GM23338 (cell line): Measurements from ENCODE around the gene GCC1. TPM values are rescaled to one million over a fixed set of nuclear protein-coding genes. Genes with fewer than 3 reads are reported as not detected.
"Not testable (repeated sequence)": the region's sequence is repeated elsewhere in the genome, so short reads cannot be mapped to it uniquely, and the experiment has no call there.

Experiments
- ATAC-seq: fragments of 200-7000 bp; cut with Tn5 transposase; 3 replicates; pipeline ENCODE4 v1.9.1; 2020
- DNase-seq: peaks from one replicate; pipeline ENCODE4 v3.0.0-alpha.2; 2015; ENCODE audit warnings: low spot score
- H2AFZ ChIP-seq: fragments of 200-600 bp; sonication (generic); 2 replicates; pipeline ENCODE4 v1.8.0; 2016; ENCODE audit warnings: antibody characterized with exemption, mild to moderate bottlenecking, moderate library complexity
- H3F3A ChIP-seq: fragments of 200-600 bp; sonication (generic); replicated peaks from 2 replicates; pipeline ENCODE4 v1.8.0; 2017; ENCODE audit warnings: antibody characterized with exemption, mixed run types, low read depth
- H3K27ac ChIP-seq: fragments of 200-600 bp; sonication (generic); 2 replicates; pipeline ENCODE4 v1.6.1; 2016; ENCODE audit warnings: low read depth
- H3K27me3 ChIP-seq: fragments of 200-600 bp; sonication (generic); 2 replicates; pipeline ENCODE4 v1.8.0; 2016; ENCODE audit warnings: mild to moderate bottlenecking, mixed run types, moderate library complexity; ENCODE audit not compliant: insufficient read depth
- H3K36me3 ChIP-seq: fragments of 200-600 bp; sonication (generic); 2 replicates; pipeline ENCODE4 v1.8.0; 2016; ENCODE audit warnings: mild to moderate bottlenecking; ENCODE audit not compliant: insufficient read depth
- H3K4me1 ChIP-seq: fragments of 200-600 bp; sonication (generic); 2 replicates; pipeline ENCODE4 v1.8.0; 2016; ENCODE audit warnings: mild to moderate bottlenecking, moderate library complexity; ENCODE audit not compliant: insufficient read depth
- H3K4me2 ChIP-seq: fragments of 200-600 bp; sonication (generic); 2 replicates; pipeline ENCODE4 v1.7.1; 2017; ENCODE audit warnings: mixed run types
- H3K4me3 ChIP-seq: fragments of 200-600 bp; sonication (generic); 2 replicates; pipeline ENCODE4 v1.6.1; 2016; ENCODE audit warnings: mixed run types
- H3K79me2 ChIP-seq: fragments of 200-600 bp; sonication (generic); replicated peaks from 2 replicates; pipeline ENCODE4 v1.8.0; 2017; ENCODE audit warnings: mild to moderate bottlenecking; ENCODE audit not compliant: insufficient read depth
- H3K9me2 ChIP-seq: fragments of 200-600 bp; sonication (generic); 2 replicates; pipeline ENCODE4 v1.8.0; 2017; ENCODE audit not compliant: insufficient read depth
- H4K20me1 ChIP-seq: fragments of 200-600 bp; sonication (generic); replicated peaks from 2 replicates; pipeline ENCODE4 v1.8.0; 2017; ENCODE audit warnings: mild to moderate bottlenecking; ENCODE audit not compliant: insufficient read depth
- H3K27ac Mint-ChIP-seq: 2 replicates; pipeline ENCODE4 v1.8.0; 2020; ENCODE audit warnings: inconsistent platforms, mild to moderate bottlenecking, moderate library complexity, mixed read lengths
- H3K27me3 Mint-ChIP-seq: 3 replicates; pipeline ENCODE4 v1.8.0; 2022; ENCODE audit warnings: low read depth, mild to moderate bottlenecking, moderate library complexity, mixed read lengths, inconsistent platforms; ENCODE audit not compliant: insufficient read depth, poor library complexity
- H3K36me3 Mint-ChIP-seq: 3 replicates; pipeline ENCODE4 v1.8.0; 2021; ENCODE audit warnings: low read depth, mild to moderate bottlenecking, inconsistent platforms, moderate library complexity, mixed read lengths
- H3K4me1 Mint-ChIP-seq: 3 replicates; pipeline ENCODE4 v1.8.0; 2020; ENCODE audit warnings: mild to moderate bottlenecking, inconsistent platforms, mixed read lengths
- H3K4me3 Mint-ChIP-seq: 3 replicates; pipeline ENCODE4 v1.8.0; 2021; ENCODE audit warnings: moderate library complexity, mild to moderate bottlenecking, inconsistent platforms, mixed read lengths
- H3K9me3 Mint-ChIP-seq: 3 replicates; pipeline ENCODE4 v1.8.0; 2020; ENCODE audit warnings: moderate library complexity, mild to moderate bottlenecking, inconsistent platforms, mixed read lengths
- CREB1 ChIP-seq: fragments of 250-450 bp; sonication (Bioruptor Pico); IDR thresholded peaks from 2 replicates; pipeline ENCODE4 v1.5.0; 2020; ENCODE audit warnings: low read depth, mild to moderate bottlenecking, moderate library complexity
- EZH2phosphoT487 ChIP-seq: fragments of 200-600 bp; sonication (generic); IDR thresholded peaks from one replicate; pipeline ENCODE4 v1.8.1; 2018; ENCODE audit warnings: antibody characterized with exemption; ENCODE audit not compliant: unreplicated experiment
- NANOG ChIP-seq: IDR thresholded peaks from 2 replicates; pipeline ENCODE4 v1.6.1; 2016; ENCODE audit warnings: antibody characterized with exemption, borderline replicate concordance
- POLR2AphosphoS5 ChIP-seq: IDR thresholded peaks from 2 replicates; pipeline ENCODE4 v1.6.1; 2016; ENCODE audit warnings: antibody characterized with exemption, low read depth
- ZNF114 ChIP-seq: fragments of 250-450 bp; sonication (Bioruptor Pico); IDR thresholded peaks from 2 replicates; pipeline ENCODE4 v1.5.0; 2020; ENCODE audit warnings: mild to moderate bottlenecking, moderate library complexity
- ZNF331 ChIP-seq: fragments of 250-450 bp; sonication (Bioruptor Pico); IDR thresholded peaks from 2 replicates; pipeline ENCODE4 v1.5.0; 2020; ENCODE audit warnings: low read depth, mild to moderate bottlenecking, moderate library complexity
- polyA plus RNA-seq: library from polyadenylated mRNA; unstranded; fragments of >200 nt; fragmentation: Nextera tagmentation; extraction: Ambion mirVana; gene quantifications from 2 replicates; pipeline ENCODE4 v1.2.1, GENCODE V29; 2016
- total RNA-seq: library from RNA; depleted of rRNA; stranded (reverse); fragments of >200 nt; shearing (Covaris generic); gene quantifications from 2 replicates; pipeline ENCODE4 v1.2.3, GENCODE V29; 2014
- TF ChIP-seq, protein P1 (sequence below), 2 experiments: fragments of 200-600 bp in 1 of 2; sonication (generic) in 1 of 2; conservative IDR thresholded peaks; 2 replicates each; pipeline versions ENCODE4 v1.5.1 to v1.6.1; 2016 to 2017; ENCODE audit warnings: antibody characterized with exemption in 2 of 2, low read depth in 2 of 2, mild to moderate bottlenecking in 2 of 2, moderate library complexity in 1 of 2
- TF ChIP-seq, protein P2 (sequence below): IDR thresholded peaks from one replicate; pipeline ENCODE4 v1.6.1; 2018; ENCODE audit warnings: antibody characterized with exemption; ENCODE audit not compliant: unreplicated experiment
- TF ChIP-seq, protein P3 (sequence below): IDR thresholded peaks from 2 replicates; pipeline ENCODE4 v1.6.1; 2016; ENCODE audit warnings: antibody characterized with exemption
- TF ChIP-seq, protein P4 (sequence below): fragments of 250-450 bp; sonication (Bioruptor Pico); IDR thresholded peaks from 2 replicates; pipeline ENCODE4 v1.5.0; 2020; ENCODE audit warnings: mild to moderate bottlenecking, moderate library complexity

GCC1 gene
- total and polyA plus RNA-seq, 2 experiments from 2014 or later: 3.2 to 17.6 TPM

DNA sequence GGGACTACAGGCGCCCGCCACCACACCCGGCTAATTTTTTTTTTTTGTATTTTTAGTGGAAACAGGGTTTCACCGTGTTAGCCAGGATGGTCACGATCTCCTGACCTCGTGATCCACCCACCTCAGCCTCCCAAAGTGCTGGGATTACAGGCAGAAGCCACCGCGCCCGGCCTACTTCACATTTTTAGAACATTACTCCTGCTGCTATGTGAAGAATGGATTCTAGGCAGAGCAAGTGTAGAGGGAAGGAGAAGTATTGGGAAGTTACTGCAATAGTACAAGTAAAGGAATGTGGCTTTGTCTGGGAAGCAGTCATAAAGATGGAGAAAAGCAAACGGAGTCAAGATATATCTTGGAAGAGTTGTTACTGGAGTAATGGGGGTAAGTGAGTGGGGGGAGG, 44.9 kb downstream of the GCC1 start:
- H3K36me3 ChIP-seq, H3K27ac ChIP-seq, H3K4me3 Mint-ChIP-seq, H3F3A ChIP-seq, H3K9me2 ChIP-seq, H3K4me2 ChIP-seq, H3K79me2 ChIP-seq, H3K4me3 ChIP-seq, DNase-seq, H4K20me1 ChIP-seq, H2AFZ ChIP-seq, H3K27ac Mint-ChIP-seq, ATAC-seq, H3K36me3 Mint-ChIP-seq: not testable (repeated sequence)
- peaks cover 21% of the 10 kb centered on the region for H3K27me3 Mint-ChIP-seq
- peaks cover 34% of the 10 kb centered on the region for H3K27me3 ChIP-seq
- H3K4me1 Mint-ChIP-seq: peaks cover 17% of the 10 kb centered on the region
- peaks cover 14% of the 10 kb centered on the region for H3K9me3 Mint-ChIP-seq
- H3K4me1 ChIP-seq: peaks cover 16% of the 10 kb centered on the region

DNA sequence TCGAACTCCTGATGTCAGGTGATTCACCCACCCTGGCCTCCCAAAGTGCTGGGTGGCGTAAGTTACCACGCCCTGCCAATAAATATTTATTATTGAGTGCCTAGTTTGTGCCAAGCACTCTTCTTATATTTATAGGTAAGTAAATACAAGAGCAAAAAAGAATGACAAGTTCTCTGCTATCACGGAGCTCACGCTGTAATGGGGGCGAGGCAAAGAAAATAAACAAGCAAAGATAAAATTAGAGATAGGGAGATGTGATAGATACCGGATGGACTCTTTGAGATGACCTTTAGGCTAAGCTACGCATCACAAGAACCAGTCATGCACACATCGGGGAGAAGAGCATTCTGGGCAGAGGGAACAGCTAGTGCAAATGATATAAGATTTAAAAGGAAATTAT, 46.3 kb downstream of the GCC1 start:
- H3K27me3 ChIP-seq: peaks cover 36% of the 10 kb centered on the region
- Mint-ChIP-seq H3K4me3 (no peak overlapping the region), H3K27ac (no peak overlapping the region), H3K27me3 (peaks cover 21% of the 10 kb centered on the region), H3K36me3 (no peaks in the 10 kb centered on the region), H3K4me1 (peaks cover 18% of the 10 kb centered on the region), H3K9me3 (0 out of 3 replicates have a peak, but pooled peaks cover under 1% of the 10 kb centered on the region)
- H3F3A ChIP-seq: no peaks in the 10 kb centered on the region
- no peak for ATAC-seq
- H4K20me1 ChIP-seq: no peaks in the 10 kb centered on the region
- no peak overlapping the region for H3K27ac ChIP-seq
- H3K79me2 ChIP-seq: no peaks in the 10 kb centered on the region
- H2AFZ ChIP-seq: no peak overlapping the region
- peaks cover 18% of the 10 kb centered on the region for H3K4me1 ChIP-seq
- DNase-seq: no peak
- no peak overlapping the region for H3K4me3 ChIP-seq
- no peaks in the 10 kb centered on the region for H3K9me2 ChIP-seq
- H3K4me2 ChIP-seq: no peak overlapping the region
- no peaks in the 10 kb centered on the region for H3K36me3 ChIP-seq
- TF ChIP-seq NANOG (no peak), EZH2phosphoT487 (no peak), ZNF114 (CRISPR knock-in tag) (no peak), ZNF331 (no peak), POLR2AphosphoS5 (no peak), CREB1 (no peak)
- TF ChIP-seq, protein P1, sequence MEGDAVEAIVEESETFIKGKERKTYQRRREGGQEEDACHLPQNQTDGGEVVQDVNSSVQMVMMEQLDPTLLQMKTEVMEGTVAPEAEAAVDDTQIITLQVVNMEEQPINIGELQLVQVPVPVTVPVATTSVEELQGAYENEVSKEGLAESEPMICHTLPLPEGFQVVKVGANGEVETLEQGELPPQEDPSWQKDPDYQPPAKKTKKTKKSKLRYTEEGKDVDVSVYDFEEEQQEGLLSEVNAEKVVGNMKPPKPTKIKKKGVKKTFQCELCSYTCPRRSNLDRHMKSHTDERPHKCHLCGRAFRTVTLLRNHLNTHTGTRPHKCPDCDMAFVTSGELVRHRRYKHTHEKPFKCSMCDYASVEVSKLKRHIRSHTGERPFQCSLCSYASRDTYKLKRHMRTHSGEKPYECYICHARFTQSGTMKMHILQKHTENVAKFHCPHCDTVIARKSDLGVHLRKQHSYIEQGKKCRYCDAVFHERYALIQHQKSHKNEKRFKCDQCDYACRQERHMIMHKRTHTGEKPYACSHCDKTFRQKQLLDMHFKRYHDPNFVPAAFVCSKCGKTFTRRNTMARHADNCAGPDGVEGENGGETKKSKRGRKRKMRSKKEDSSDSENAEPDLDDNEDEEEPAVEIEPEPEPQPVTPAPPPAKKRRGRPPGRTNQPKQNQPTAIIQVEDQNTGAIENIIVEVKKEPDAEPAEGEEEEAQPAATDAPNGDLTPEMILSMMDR (conservative IDR thresholded peaks at IDR 0.05; ENCODE audit: low read depth in 2 of 2): no peak
- TF ChIP-seq, protein P2, sequence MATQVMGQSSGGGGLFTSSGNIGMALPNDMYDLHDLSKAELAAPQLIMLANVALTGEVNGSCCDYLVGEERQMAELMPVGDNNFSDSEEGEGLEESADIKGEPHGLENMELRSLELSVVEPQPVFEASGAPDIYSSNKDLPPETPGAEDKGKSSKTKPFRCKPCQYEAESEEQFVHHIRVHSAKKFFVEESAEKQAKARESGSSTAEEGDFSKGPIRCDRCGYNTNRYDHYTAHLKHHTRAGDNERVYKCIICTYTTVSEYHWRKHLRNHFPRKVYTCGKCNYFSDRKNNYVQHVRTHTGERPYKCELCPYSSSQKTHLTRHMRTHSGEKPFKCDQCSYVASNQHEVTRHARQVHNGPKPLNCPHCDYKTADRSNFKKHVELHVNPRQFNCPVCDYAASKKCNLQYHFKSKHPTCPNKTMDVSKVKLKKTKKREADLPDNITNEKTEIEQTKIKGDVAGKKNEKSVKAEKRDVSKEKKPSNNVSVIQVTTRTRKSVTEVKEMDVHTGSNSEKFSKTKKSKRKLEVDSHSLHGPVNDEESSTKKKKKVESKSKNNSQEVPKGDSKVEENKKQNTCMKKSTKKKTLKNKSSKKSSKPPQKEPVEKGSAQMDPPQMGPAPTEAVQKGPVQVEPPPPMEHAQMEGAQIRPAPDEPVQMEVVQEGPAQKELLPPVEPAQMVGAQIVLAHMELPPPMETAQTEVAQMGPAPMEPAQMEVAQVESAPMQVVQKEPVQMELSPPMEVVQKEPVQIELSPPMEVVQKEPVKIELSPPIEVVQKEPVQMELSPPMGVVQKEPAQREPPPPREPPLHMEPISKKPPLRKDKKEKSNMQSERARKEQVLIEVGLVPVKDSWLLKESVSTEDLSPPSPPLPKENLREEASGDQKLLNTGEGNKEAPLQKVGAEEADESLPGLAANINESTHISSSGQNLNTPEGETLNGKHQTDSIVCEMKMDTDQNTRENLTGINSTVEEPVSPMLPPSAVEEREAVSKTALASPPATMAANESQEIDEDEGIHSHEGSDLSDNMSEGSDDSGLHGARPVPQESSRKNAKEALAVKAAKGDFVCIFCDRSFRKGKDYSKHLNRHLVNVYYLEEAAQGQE: no peak
- TF ChIP-seq, protein P3, sequence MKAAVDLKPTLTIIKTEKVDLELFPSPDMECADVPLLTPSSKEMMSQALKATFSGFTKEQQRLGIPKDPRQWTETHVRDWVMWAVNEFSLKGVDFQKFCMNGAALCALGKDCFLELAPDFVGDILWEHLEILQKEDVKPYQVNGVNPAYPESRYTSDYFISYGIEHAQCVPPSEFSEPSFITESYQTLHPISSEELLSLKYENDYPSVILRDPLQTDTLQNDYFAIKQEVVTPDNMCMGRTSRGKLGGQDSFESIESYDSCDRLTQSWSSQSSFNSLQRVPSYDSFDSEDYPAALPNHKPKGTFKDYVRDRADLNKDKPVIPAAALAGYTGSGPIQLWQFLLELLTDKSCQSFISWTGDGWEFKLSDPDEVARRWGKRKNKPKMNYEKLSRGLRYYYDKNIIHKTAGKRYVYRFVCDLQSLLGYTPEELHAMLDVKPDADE: no peak
- TF ChIP-seq, protein P4, sequence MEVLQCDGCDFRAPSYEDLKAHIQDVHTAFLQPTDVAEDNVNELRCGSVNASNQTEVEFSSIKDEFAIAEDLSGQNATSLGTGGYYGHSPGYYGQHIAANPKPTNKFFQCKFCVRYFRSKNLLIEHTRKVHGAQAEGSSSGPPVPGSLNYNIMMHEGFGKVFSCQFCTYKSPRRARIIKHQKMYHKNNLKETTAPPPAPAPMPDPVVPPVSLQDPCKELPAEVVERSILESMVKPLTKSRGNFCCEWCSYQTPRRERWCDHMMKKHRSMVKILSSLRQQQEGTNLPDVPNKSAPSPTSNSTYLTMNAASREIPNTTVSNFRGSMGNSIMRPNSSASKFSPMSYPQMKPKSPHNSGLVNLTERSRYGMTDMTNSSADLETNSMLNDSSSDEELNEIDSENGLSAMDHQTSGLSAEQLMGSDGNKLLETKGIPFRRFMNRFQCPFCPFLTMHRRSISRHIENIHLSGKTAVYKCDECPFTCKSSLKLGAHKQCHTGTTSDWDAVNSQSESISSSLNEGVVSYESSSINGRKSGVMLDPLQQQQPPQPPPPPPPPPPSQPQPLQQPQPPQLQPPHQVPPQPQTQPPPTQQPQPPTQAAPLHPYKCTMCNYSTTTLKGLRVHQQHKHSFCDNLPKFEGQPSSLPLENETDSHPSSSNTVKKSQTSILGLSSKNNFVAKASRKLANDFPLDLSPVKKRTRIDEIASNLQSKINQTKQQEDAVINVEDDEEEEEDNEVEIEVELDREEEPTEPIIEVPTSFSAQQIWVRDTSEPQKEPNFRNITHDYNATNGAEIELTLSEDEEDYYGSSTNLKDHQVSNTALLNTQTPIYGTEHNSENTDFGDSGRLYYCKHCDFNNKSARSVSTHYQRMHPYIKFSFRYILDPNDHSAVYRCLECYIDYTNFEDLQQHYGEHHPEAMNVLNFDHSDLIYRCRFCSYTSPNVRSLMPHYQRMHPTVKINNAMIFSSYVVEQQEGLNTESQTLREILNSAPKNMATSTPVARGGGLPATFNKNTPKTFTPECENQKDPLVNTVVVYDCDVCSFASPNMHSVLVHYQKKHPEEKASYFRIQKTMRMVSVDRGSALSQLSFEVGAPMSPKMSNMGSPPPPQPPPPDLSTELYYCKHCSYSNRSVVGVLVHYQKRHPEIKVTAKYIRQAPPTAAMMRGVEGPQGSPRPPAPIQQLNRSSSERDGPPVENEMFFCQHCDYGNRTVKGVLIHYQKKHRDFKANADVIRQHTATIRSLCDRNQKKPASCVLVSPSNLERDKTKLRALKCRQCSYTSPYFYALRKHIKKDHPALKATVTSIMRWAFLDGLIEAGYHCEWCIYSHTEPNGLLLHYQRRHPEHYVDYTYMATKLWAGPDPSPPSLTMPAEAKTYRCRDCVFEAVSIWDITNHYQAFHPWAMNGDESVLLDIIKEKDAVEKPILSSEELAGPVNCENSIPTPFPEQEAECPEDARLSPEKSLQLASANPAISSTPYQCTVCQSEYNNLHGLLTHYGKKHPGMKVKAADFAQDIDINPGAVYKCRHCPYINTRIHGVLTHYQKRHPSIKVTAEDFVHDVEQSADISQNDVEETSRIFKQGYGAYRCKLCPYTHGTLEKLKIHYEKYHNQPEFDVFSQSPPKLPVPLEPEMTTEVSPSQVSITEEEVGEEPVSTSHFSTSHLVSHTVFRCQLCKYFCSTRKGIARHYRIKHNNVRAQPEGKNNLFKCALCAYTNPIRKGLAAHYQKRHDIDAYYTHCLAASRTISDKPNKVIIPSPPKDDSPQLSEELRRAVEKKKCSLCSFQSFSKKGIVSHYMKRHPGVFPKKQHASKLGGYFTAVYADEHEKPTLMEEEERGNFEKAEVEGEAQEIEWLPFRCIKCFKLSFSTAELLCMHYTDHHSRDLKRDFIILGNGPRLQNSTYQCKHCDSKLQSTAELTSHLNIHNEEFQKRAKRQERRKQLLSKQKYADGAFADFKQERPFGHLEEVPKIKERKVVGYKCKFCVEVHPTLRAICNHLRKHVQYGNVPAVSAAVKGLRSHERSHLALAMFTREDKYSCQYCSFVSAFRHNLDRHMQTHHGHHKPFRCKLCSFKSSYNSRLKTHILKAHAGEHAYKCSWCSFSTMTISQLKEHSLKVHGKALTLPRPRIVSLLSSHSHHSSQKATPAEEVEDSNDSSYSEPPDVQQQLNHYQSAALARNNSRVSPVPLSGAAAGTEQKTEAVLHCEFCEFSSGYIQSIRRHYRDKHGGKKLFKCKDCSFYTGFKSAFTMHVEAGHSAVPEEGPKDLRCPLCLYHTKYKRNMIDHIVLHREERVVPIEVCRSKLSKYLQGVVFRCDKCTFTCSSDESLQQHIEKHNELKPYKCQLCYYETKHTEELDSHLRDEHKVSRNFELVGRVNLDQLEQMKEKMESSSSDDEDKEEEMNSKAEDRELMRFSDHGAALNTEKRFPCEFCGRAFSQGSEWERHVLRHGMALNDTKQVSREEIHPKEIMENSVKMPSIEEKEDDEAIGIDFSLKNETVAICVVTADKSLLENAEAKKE (CRISPR knock-in tag): no peak
